ENCODE data around the gene DUSP8.

DNA sequence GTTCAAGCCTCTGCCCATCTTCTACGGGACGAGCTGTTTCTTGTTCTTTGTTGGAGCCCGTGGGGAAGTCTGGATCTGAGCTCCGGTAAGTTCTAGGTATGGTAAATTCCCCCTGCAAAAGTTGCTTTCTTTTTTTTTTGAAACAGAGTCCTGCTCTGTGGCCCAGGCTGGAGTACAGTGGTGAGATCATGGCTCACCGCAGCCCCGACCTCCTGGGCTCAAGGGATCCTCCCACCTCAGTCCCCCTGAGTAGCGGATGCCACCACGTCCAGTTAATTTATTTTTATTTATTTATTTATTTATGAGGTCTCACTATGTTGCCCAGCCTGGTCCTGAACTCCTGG is 50.0 kb downstream of the DUSP8 start:
- TF ChIP-seq YY1 (IDR thresholded peaks at IDR 0.05; ENCODE audit: insufficient read depth, insufficient read length), result no peak
- no peak for TF ChIP-seq ZNF274 (IDR thresholded peaks at IDR 0.05; ENCODE audit: low read depth, low read length)
- TF ChIP-seq SUZ12 (IDR thresholded peaks at IDR 0.05; ENCODE audit: extremely low read depth, insufficient read depth, insufficient read length), result no peak
